Activated naive CD4-positive, alpha-beta T cell treated with anti-CD3 and anti-CD28 coated beads, Interleukin-2, amount 10 ng/mL, durations not matched to agents 7 days and 5 days (primary cell): ENCODE results near the gene CPEB3.

ENCODE experiments used
- CTCF ChIA-PET: fragments of 350-600 bp; sonication (Branson Sonifier 250); formaldehyde crosslinking; loops from one replicate; lab custom pipeline; 2021; ENCODE audit warnings: antibody characterized with exemption; lab: Charles Lee
- DNase-seq: peaks from one replicate; pipeline ENCODE4 v3.0.0-alpha.2; 2020
- H3K27ac Mint-ChIP-seq: one replicate; pipeline ENCODE4 v1.8.0; 2021; ENCODE audit warnings: mild to moderate bottlenecking, moderate library complexity, mixed read lengths
- H3K27me3 Mint-ChIP-seq: one replicate; pipeline ENCODE4 v1.8.0; 2021; ENCODE audit warnings: mild to moderate bottlenecking, mixed read lengths
- H3K36me3 Mint-ChIP-seq: one replicate; pipeline ENCODE4 v1.8.0; 2021; ENCODE audit warnings: mixed read lengths
- H3K4me1 Mint-ChIP-seq: one replicate; pipeline ENCODE4 v1.8.0; 2021; ENCODE audit warnings: mixed read lengths
- H3K4me3 Mint-ChIP-seq: one replicate; pipeline ENCODE4 v1.8.0; 2021; ENCODE audit warnings: mild to moderate bottlenecking, moderate library complexity, mixed read lengths
- H3K9me3 Mint-ChIP-seq: one replicate; pipeline ENCODE4 v1.8.0; 2021; ENCODE audit warnings: mixed read lengths

Gene CPEB3

DNA sequence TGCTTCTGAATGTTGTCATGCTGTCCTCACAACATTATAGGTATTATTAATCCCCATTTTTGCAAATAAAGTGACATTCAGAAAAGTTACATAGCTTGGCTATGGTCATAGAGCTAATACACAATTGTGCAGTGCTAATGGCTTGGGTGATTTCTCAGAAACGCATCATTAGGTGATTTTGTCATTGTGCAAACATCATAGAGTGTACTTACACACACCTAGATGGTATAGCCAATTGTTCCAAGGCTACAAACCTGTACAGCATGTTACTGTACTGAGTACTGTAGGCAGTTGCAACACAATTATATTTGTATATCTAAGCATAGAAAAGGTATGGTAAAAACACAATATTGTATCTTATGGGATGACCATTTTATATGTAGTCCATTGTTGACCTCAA is 276.3 kb downstream of the CPEB3 start:
- Mint-ChIP-seq H3K4me3 (no peak overlapping the region), H3K4me1 (peaks cover 3% of the 10 kb centered on the region), H3K36me3 (peaks cover 57% of the 10 kb centered on the region), H3K27ac (no peak overlapping the region), H3K27me3 (no peaks in the 10 kb centered on the region), H3K9me3 (no peaks in the 10 kb centered on the region)
- DNase-seq, result no peak
- CTCF ChIA-PET, result no interaction called here

DNA sequence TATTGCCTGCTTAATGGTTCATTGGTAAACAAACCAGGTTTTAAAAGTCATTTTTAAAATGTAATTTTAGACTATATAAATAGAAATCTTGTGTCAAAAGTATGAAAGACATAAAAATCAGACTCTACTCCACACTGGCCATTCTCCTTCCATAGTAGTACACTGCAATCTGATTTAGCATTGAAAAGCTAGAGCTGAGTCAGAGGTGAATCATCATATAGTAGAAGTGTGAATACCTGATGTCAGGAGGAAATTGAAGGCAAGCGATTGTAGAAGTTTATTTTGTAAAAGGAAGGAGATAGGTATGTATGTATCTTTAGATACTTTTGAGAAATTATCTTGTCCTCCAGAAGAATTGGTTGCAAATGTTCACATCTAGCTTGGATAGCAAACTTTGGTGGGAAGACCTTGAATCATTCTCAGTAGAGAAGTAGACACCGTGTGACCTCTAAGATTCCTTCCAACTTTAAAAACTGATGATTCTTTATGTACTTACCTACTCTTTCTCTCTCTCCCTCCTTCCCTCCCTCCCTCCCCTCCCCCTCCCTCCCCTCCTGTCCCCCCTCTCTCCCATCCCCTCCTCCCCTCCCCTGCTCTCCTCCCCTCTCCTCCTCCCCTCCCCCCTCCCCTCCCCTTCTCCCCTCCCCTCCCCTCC is 279.2 kb downstream of the CPEB3 start:
- H3K27ac Mint-ChIP-seq, result no peak overlapping the region
- no peak overlapping the region for H3K4me3 Mint-ChIP-seq
- no peaks in the 10 kb centered on the region for H3K9me3 Mint-ChIP-seq
- CTCF ChIA-PET, result no interaction called here
- H3K36me3 Mint-ChIP-seq, result peaks cover 48% of the 10 kb centered on the region
- H3K4me1 Mint-ChIP-seq, result peaks cover 12% of the 10 kb centered on the region
- DNase-seq, result no peak
- no peaks in the 10 kb centered on the region for H3K27me3 Mint-ChIP-seq

GRCh38 chr10:92010047-92010735 is 280.7 kb downstream of the CPEB3 start:
- peaks cover 12% of the 10 kb centered on the region for H3K4me1 Mint-ChIP-seq
- H3K9me3 Mint-ChIP-seq, result no peaks in the 10 kb centered on the region
- CTCF ChIA-PET, result interaction anchor here (0.6 kb wide), 1 partner anchor 967 kb away, joined by 4 read pairs; no protein-coding TSS in a partner anchor
- H3K27ac Mint-ChIP-seq, result no peak overlapping the region
- H3K27me3 Mint-ChIP-seq, result no peaks in the 10 kb centered on the region
- peaks cover 49% of the 10 kb centered on the region for H3K36me3 Mint-ChIP-seq
- H3K4me3 Mint-ChIP-seq, result no peak overlapping the region
- DNase-seq, result no peak

DNA sequence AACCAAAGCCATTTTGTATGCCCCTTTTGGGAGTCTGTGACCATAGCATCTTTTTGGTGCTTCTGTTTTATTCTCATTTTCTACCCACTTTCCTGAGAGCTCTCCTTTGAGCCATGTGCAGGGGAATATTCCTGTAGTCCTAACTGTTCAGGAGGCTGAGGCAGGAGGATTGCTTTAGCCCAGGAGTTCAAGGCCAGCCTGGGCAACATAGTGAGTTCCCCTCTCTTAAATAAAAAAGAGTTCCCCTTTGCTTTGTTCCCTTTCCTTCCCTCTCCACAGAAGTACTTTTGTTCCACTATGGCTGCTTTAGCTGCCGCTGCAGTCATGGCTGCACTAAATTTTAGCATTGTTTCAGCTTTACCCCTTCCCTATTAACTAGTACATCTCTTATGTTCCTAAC is 281.4 kb downstream of the CPEB3 start:
- CTCF ChIA-PET, result interaction anchor here (0.5 kb wide), 1 partner anchor 966 kb away, joined by 3 read pairs; no protein-coding TSS in a partner anchor
- H3K4me3 Mint-ChIP-seq, result no peak overlapping the region
- no peaks in the 10 kb centered on the region for H3K27me3 Mint-ChIP-seq
- no peaks in the 10 kb centered on the region for H3K9me3 Mint-ChIP-seq
- peaks cover 51% of the 10 kb centered on the region for H3K36me3 Mint-ChIP-seq
- DNase-seq, result no peak
- peaks cover 12% of the 10 kb centered on the region for H3K4me1 Mint-ChIP-seq
- no peak overlapping the region for H3K27ac Mint-ChIP-seq

- Mint-ChIP-seq H3K27me3 (no peaks in the 10 kb centered on the region), H3K4me3 (no peak overlapping the region), H3K9me3 (no peaks in the 10 kb centered on the region), H3K27ac (no peak overlapping the region), H3K4me1 (peaks cover 9% of the 10 kb centered on the region), H3K36me3 (peaks cover 53% of the 10 kb centered on the region)
- DNase-seq, result no peak
- CTCF ChIA-PET, result no interaction called here
Measured at GRCh38 chr10:92005978-92006377, 284.9 kb downstream of the CPEB3 start.

GRCh38 chr10:92003258-92003657 is 287.6 kb downstream of the CPEB3 start:
- peaks cover 2% of the 10 kb centered on the region for H3K4me1 Mint-ChIP-seq
- peaks cover 56% of the 10 kb centered on the region for H3K36me3 Mint-ChIP-seq
- DNase-seq, result no peak
- no peaks in the 10 kb centered on the region for H3K27me3 Mint-ChIP-seq
- H3K4me3 Mint-ChIP-seq, result no peak overlapping the region
- H3K27ac Mint-ChIP-seq, result no peak overlapping the region
- CTCF ChIA-PET, result no interaction called here
- no peaks in the 10 kb centered on the region for H3K9me3 Mint-ChIP-seq

DNA sequence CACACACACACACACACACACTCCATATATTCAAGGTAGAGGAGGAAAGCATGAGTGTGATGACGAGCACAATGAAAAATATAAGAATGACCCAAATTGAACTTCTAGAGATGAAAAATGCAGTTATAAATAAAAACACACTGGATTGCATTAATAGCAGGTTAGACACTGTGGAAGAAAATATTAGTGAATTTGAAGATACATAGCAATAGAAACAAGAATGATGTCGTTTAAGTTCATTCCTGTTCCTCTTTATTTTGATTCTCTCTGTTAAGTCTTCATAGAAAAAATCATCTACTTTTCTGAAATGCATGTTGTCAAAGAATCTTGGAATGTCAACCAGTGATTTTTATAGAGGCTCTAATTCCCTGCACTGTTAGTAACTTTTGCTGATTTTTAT is 288.9 kb downstream of the CPEB3 start:
- peaks cover 69% of the 10 kb centered on the region for H3K36me3 Mint-ChIP-seq
- CTCF ChIA-PET, result no interaction called here
- no peaks in the 10 kb centered on the region for H3K27me3 Mint-ChIP-seq

GRCh38 chr10:92001581-92001980 is 289.3 kb downstream of the CPEB3 start:
- H3K36me3 Mint-ChIP-seq, result peaks cover 71% of the 10 kb centered on the region
- no peak for DNase-seq
- H3K9me3 Mint-ChIP-seq, result no peaks in the 10 kb centered on the region
- H3K27me3 Mint-ChIP-seq, result no peaks in the 10 kb centered on the region
- H3K4me1 Mint-ChIP-seq, result no peaks in the 10 kb centered on the region
- no peak overlapping the region for H3K4me3 Mint-ChIP-seq
- CTCF ChIA-PET, result no interaction called here
- no peak overlapping the region for H3K27ac Mint-ChIP-seq

More for the DNA sequence above, 288.9 kb downstream of the CPEB3 start:
- H3K4me3 Mint-ChIP-seq, result no peak overlapping the region
- no peak for DNase-seq
- no peak overlapping the region for H3K27ac Mint-ChIP-seq
- no peaks in the 10 kb centered on the region for H3K4me1 Mint-ChIP-seq
- no peaks in the 10 kb centered on the region for H3K9me3 Mint-ChIP-seq
